ENCODE measurements around the gene HIF3A. TPM values are rescaled to one million over a fixed set of nuclear protein-coding genes. Genes with fewer than 3 reads are reported as not detected.

HIF3A gene
- total and polyA plus RNA-seq, 12 donors, result 2.7 to 69.0 (median 24.0) TPM

- H3K36me3 ChIP-seq (replicated peaks in 1 of 2), result peaks cover 0 to 8% of the 10 kb centered on the region in 2 donors
- WGBS, 4 donors, result 25 to 63% (median 49%) methylated on average over 1 of the region's 1 CpG
- H3K4me3 ChIP-seq, result no peak overlapping the region
- no peaks in the 10 kb centered on the region for H3K27me3 ChIP-seq
- no peak overlapping the region for H3K27ac ChIP-seq
- no peak for TF ChIP-seq CTCF (IDR thresholded peaks at IDR 0.05)
- no peak for TF ChIP-seq POLR2A (IDR thresholded peaks at IDR 0.05)
- no peak for DNase-seq
- no peaks in the 10 kb centered on the region for H3K9me3 ChIP-seq (replicated peaks in 1 of 3)
- H3K4me1 ChIP-seq (replicated peaks in 1 of 2), result peaks cover 8 to 24% of the 10 kb centered on the region in 2 donors
- intact Hi-C loops (cut with DNase I), result no loop called here
These were observed 47.5 kb downstream of the HIF3A start for GRCh38 chr19:46344363-46344762.

- 79 to 85% (median 83%) methylated on average over 5 of the region's 5 CpGs for WGBS, 4 donors
- peaks cover 15 to 32% of the 10 kb centered on the region in 2 donors for H3K4me1 ChIP-seq (replicated peaks in 1 of 2)
- no peak for TF ChIP-seq POLR2A (IDR thresholded peaks at IDR 0.05)
- no peak for TF ChIP-seq CTCF (IDR thresholded peaks at IDR 0.05)
- no peaks in the 10 kb centered on the region for H3K9me3 ChIP-seq (replicated peaks in 1 of 3)
- H3K4me3 ChIP-seq, result no peak overlapping the region
- H3K27ac ChIP-seq, result no peak overlapping the region
- no peak for DNase-seq
- H3K36me3 ChIP-seq (replicated peaks in 1 of 2), result peaks cover 0 to under 1% of the 10 kb centered on the region in 2 donors
- no peaks in the 10 kb centered on the region for H3K27me3 ChIP-seq
- intact Hi-C loops (cut with DNase I), result no loop called here
These were observed 48.3 kb downstream of the HIF3A start for GRCh38 chr19:46345157-46345556.

- H3K4me1 ChIP-seq (replicated peaks in 1 of 2), result peaks cover 34 to 50% of the 10 kb centered on the region in 2 donors
These were observed 50.2 kb downstream of the HIF3A start, which contains the start of gene PPP5C for GRCh38 chr19:46346821-46347571. PPP5C (plus strand) TSS chr19:46347087; CDS start chr19:46347097, 10 bp downstream.

DNA sequence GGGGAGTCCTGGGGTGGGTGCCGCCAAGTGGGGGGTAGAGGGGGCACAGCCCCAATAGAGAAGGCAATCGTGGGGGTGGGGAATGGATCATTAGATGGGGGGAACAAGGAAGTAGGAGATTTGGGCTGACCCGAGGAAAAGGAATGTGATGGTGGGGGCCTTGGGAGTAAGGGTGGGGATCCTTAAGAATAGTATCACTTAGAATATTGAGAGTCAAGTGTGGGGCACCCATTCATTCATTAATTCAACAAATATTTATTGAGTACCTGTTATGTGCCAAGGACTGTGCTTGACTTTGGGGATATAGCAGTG lies 50.7 kb downstream of the HIF3A start:
- peak overlapping the region in 3 of 5 donors; percentile 12 to 89 (median 64) for H3K27ac ChIP-seq

More at GRCh38 chr19:46346821-46347571, 50.2 kb downstream of the HIF3A start, which contains the start of gene PPP5C:
- H3K9me3 ChIP-seq (replicated peaks in 1 of 3), result no peaks in the 10 kb centered on the region
- peak within 1 kb of the TSS; percentile 51 to 93 (median 70) for H3K4me3 ChIP-seq
- no peaks in the 10 kb centered on the region for H3K27me3 ChIP-seq
- H3K36me3 ChIP-seq (replicated peaks in 1 of 2), result no peaks in the 10 kb centered on the region
- peak within 1 kb of the TSS; percentile 12 to 89 (median 64) for H3K27ac ChIP-seq
- peak; percentile 90 to 95 (median 93) for DNase-seq
- intact Hi-C loops (cut with DNase I), result no loop called here
- 0 to 1% (median 0%) methylated on average over 20 to 62 of the region's 62 CpGs for WGBS, 4 donors
- TF ChIP-seq POLR2A (IDR thresholded peaks at IDR 0.05), result peak; percentile 24 to 85
- TF ChIP-seq CTCF (IDR thresholded peaks at IDR 0.05), result peak; percentile 54 to 90 (median 74)

More for the DNA sequence above, 50.7 kb downstream of the HIF3A start:
- H3K4me3 ChIP-seq, result peak overlapping the region; percentile 51 to 93 (median 70)
- H3K4me1 ChIP-seq (replicated peaks in 1 of 2), result peaks cover 35 to 54% of the 10 kb centered on the region in 2 donors
- TF ChIP-seq POLR2A (IDR thresholded peaks at IDR 0.05) (no peak), CTCF (IDR thresholded peaks at IDR 0.05) (peak in 1 of 6 experiments; percentile 6)
- H3K27me3 ChIP-seq, result no peaks in the 10 kb centered on the region
- 1 to 4% (median 2%) methylated on average over 3 of the region's 3 CpGs for WGBS, 4 donors
- no peak for DNase-seq
- H3K36me3 ChIP-seq (replicated peaks in 1 of 2), result no peaks in the 10 kb centered on the region
- H3K9me3 ChIP-seq (replicated peaks in 1 of 3), result no peaks in the 10 kb centered on the region
- intact Hi-C loops (cut with DNase I), result no loop called here
